ENCODE results near the gene KLHL20.
"Not testable (repeated sequence)": the region's sequence is repeated elsewhere in the genome, so short reads cannot be mapped to it uniquely, and the experiment has no call there.

Gene KLHL20

GRCh38 chr1:173758980-173759379 lies 44.2 kb downstream of the KLHL20 start:
- H3K9me2 ChIP-seq (replicated peaks; ENCODE audit: control insufficient read depth, low read length): no peaks in the 10 kb centered on the region
- H3K27ac ChIP-seq (ENCODE audit: low read depth, low read length): no peak overlapping the region
- no peaks in the 10 kb centered on the region for H4K20me1 ChIP-seq (ENCODE audit: control insufficient read depth, insufficient read depth, low read depth, low read length)
- no peaks in the 10 kb centered on the region for H3F3A ChIP-seq (ENCODE audit: control insufficient read depth, insufficient read depth)
- peaks cover 58% of the 10 kb centered on the region for H3K36me3 ChIP-seq (ENCODE audit: control insufficient read depth, low read length)
- TF ChIP-seq CTCF (IDR thresholded peaks at IDR 0.05; ENCODE audit: low read depth, low read length, poor library complexity, severe bottlenecking): no peak
- no peak for TF ChIP-seq EZH2phosphoT487 (IDR thresholded peaks at IDR 0.05; ENCODE audit: borderline replicate concordance, low read length)
- no peaks in the 10 kb centered on the region for H3K9me3 ChIP-seq (ENCODE audit: control insufficient read depth, insufficient read depth, low read length)
- no peak overlapping the region for H3K4me3 ChIP-seq (ENCODE audit: low read length)
- H3K4me1 ChIP-seq (ENCODE audit: control insufficient read depth, low read length): no peaks in the 10 kb centered on the region
- no peaks in the 10 kb centered on the region for H3K27me3 ChIP-seq (ENCODE audit: control insufficient read depth, low read length)
- no peaks in the 10 kb centered on the region for H3K79me2 ChIP-seq (ENCODE audit: control insufficient read depth, low read length)
- H3K4me2 ChIP-seq (ENCODE audit: low read length): no peak overlapping the region

GRCh38 chr1:173764331-173764730 lies 49.5 kb downstream of the KLHL20 start:
- H3K79me2 ChIP-seq (ENCODE audit: control insufficient read depth, low read length); H3K4me2 ChIP-seq (ENCODE audit: low read length); H4K20me1 ChIP-seq (ENCODE audit: control insufficient read depth, insufficient read depth, low read depth, low read length); H3K9me3 ChIP-seq (ENCODE audit: control insufficient read depth, insufficient read depth, low read length); H3K27ac ChIP-seq (ENCODE audit: low read depth, low read length); H3K4me3 ChIP-seq (ENCODE audit: low read length); H3K27me3 ChIP-seq (ENCODE audit: control insufficient read depth, low read length); H3K9me2 ChIP-seq (replicated peaks; ENCODE audit: control insufficient read depth, low read length); H3K4me1 ChIP-seq (ENCODE audit: control insufficient read depth, low read length); H3F3A ChIP-seq (ENCODE audit: control insufficient read depth, insufficient read depth): not testable (repeated sequence)
- H3K36me3 ChIP-seq (ENCODE audit: control insufficient read depth, low read length): peaks cover 20% of the 10 kb centered on the region

- H3K9me2 ChIP-seq (replicated peaks; ENCODE audit: control insufficient read depth, low read length): no peaks in the 10 kb centered on the region
- H3K4me3 ChIP-seq (ENCODE audit: low read length): no peak overlapping the region
- 0 out of 2 replicates have a peak, but pooled peaks cover 2% of the 10 kb centered on the region for H3F3A ChIP-seq (ENCODE audit: control insufficient read depth, insufficient read depth)
- H3K27me3 ChIP-seq (ENCODE audit: control insufficient read depth, low read length): no peaks in the 10 kb centered on the region
- no peaks in the 10 kb centered on the region; the same call in 1 of the 2 replicates for H3K9me3 ChIP-seq (ENCODE audit: control insufficient read depth, insufficient read depth, low read length)
- H4K20me1 ChIP-seq (ENCODE audit: control insufficient read depth, insufficient read depth, low read depth, low read length): no peaks in the 10 kb centered on the region
- peaks cover 8% of the 10 kb centered on the region for H3K36me3 ChIP-seq (ENCODE audit: control insufficient read depth, low read length)
- H3K79me2 ChIP-seq (ENCODE audit: control insufficient read depth, low read length): no peaks in the 10 kb centered on the region
- H3K4me1 ChIP-seq (ENCODE audit: control insufficient read depth, low read length): no peaks in the 10 kb centered on the region
- no peak overlapping the region for H3K4me2 ChIP-seq (ENCODE audit: low read length)
- TF ChIP-seq CTCF (IDR thresholded peaks at IDR 0.05; ENCODE audit: low read depth, low read length, poor library complexity, severe bottlenecking): no peak
- TF ChIP-seq EZH2phosphoT487 (IDR thresholded peaks at IDR 0.05; ENCODE audit: borderline replicate concordance, low read length): no peak
- no peak overlapping the region for H3K27ac ChIP-seq (ENCODE audit: low read depth, low read length)
Observed at GRCh38 chr1:173768206-173768605, 53.4 kb downstream of the KLHL20 start.

GRCh38 chr1:173768827-173769226 lies 54.0 kb downstream of the KLHL20 start:
- Histone ChIP-seq H3K4me1 (ENCODE audit: control insufficient read depth, low read length) (no peaks in the 10 kb centered on the region), H3F3A (ENCODE audit: control insufficient read depth, insufficient read depth) (0 out of 2 replicates have a peak, but pooled peaks cover 2% of the 10 kb centered on the region), H3K79me2 (ENCODE audit: control insufficient read depth, low read length) (no peaks in the 10 kb centered on the region), H3K27me3 (ENCODE audit: control insufficient read depth, low read length) (no peaks in the 10 kb centered on the region), H3K4me2 (ENCODE audit: low read length) (no peak overlapping the region), H3K9me2 (replicated peaks; ENCODE audit: control insufficient read depth, low read length) (no peaks in the 10 kb centered on the region), H3K9me3 (ENCODE audit: control insufficient read depth, insufficient read depth, low read length) (no peaks in the 10 kb centered on the region; the same call in 1 of the 2 replicates), H4K20me1 (ENCODE audit: control insufficient read depth, insufficient read depth, low read depth, low read length) (no peaks in the 10 kb centered on the region), H3K4me3 (ENCODE audit: low read length) (no peak overlapping the region), H3K27ac (ENCODE audit: low read depth, low read length) (no peak overlapping the region), H3K36me3 (ENCODE audit: control insufficient read depth, low read length) (peaks cover 8% of the 10 kb centered on the region)
- TF ChIP-seq EZH2phosphoT487 (IDR thresholded peaks at IDR 0.05; ENCODE audit: borderline replicate concordance, low read length) (no peak), CTCF (IDR thresholded peaks at IDR 0.05; ENCODE audit: low read depth, low read length, poor library complexity, severe bottlenecking) (no peak)

- H3F3A ChIP-seq (ENCODE audit: control insufficient read depth, insufficient read depth): not testable (repeated sequence)
Observed at GRCh38 chr1:173770330-173770729, 55.5 kb downstream of the KLHL20 start.

More at GRCh38 chr1:173770330-173770729, 55.5 kb downstream of the KLHL20 start:
- H4K20me1 ChIP-seq (ENCODE audit: control insufficient read depth, insufficient read depth, low read depth, low read length); H3K79me2 ChIP-seq (ENCODE audit: control insufficient read depth, low read length); H3K9me2 ChIP-seq (replicated peaks; ENCODE audit: control insufficient read depth, low read length); H3K4me2 ChIP-seq (ENCODE audit: low read length); H3K27me3 ChIP-seq (ENCODE audit: control insufficient read depth, low read length); H3K4me1 ChIP-seq (ENCODE audit: control insufficient read depth, low read length); H3K9me3 ChIP-seq (ENCODE audit: control insufficient read depth, insufficient read depth, low read length); H3K27ac ChIP-seq (ENCODE audit: low read depth, low read length); H3K4me3 ChIP-seq (ENCODE audit: low read length): not testable (repeated sequence)
- peaks cover 15% of the 10 kb centered on the region for H3K36me3 ChIP-seq (ENCODE audit: control insufficient read depth, low read length)
